Natural killer cell treated with Interleukin-12 subunit alpha and Interleukin-12 subunit beta and Interleukin-15 and Interleukin-18, amount 100 ng/mL, for 72 hours (primary cell): ENCODE data around the gene UFD1. TPM values are rescaled to one million over a fixed set of nuclear protein-coding genes. Genes with fewer than 3 reads are reported as not detected.

Source experiments
- ATAC-seq, 2 donors: fragments of 150-1000 bp; cut with Tn5 transposase in 1 of 2; sonication (Bioruptor Pico), chemical (Tn5 transposase) in 1 of 2; 2 replicates each; pipeline ENCODE4 v1.10.0; 2021
- DNase-seq: peaks from one replicate; pipeline ENCODE4 v3.0.0; 2022; ENCODE audit warnings: low spot score
- H3K27ac Mint-ChIP-seq, 2 donors: 1 replicate in 1 of 2; 2 replicates in 1 of 2; pipeline ENCODE4 v1.8.0; 2022; ENCODE audit warnings: mixed read lengths in 2 of 2, mild to moderate bottlenecking in 1 of 2, moderate library complexity in 1 of 2
- H3K27me3 Mint-ChIP-seq, 2 donors: 1 replicate in 1 of 2; 2 replicates in 1 of 2; pipeline ENCODE4 v1.8.0; 2022; ENCODE audit warnings: mixed read lengths in 2 of 2
- H3K36me3 Mint-ChIP-seq: one replicate; pipeline ENCODE4 v1.8.0; 2022; ENCODE audit warnings: mixed read lengths
- H3K4me1 Mint-ChIP-seq, 2 donors: 1 replicate in 1 of 2; 2 replicates in 1 of 2; pipeline ENCODE4 v1.8.0; 2022; ENCODE audit warnings: low read depth in 2 of 2, mixed read lengths in 2 of 2, mild to moderate bottlenecking in 1 of 2
- H3K4me3 Mint-ChIP-seq: one replicate; pipeline ENCODE4 v1.8.0; 2022; ENCODE audit warnings: mixed read lengths
- H3K9me3 Mint-ChIP-seq: 2 replicates; pipeline ENCODE4 v1.8.0; 2022; ENCODE audit warnings: mixed read lengths
- total RNA-seq, 2 donors: library from RNA; stranded (reverse); gene quantifications; one replicate each; pipeline ENCODE4 v1.2.3, GENCODE V29; 2022

The UFD1 gene
- total RNA-seq, 2 donors from 2014 or later, result 104 to 109 TPM

DNA sequence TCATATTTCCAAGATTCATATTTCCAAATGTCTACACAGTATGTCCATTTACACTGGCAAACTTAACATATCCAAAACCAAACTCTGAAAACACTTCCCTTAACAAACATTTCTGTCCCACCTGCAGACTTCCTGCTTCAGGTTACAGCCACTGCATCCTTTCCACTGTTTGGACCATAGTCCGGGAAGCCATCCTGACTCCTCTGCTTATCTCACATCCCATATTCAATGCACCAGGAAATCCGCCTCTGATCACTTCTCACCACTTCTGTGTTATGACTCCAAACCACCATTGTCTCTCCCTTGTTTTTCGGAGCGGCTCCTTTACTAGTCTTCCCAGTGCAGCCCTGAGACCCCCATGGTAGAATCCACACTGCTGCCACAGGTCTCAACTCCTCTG lies 77.5 kb downstream of the UFD1 start:
- H3K27me3 Mint-ChIP-seq, result no peaks in the 10 kb centered on the region
- H3K4me1 Mint-ChIP-seq, result peaks cover 11 to 22% of the 10 kb centered on the region in 2 donors
- peaks cover 24% of the 10 kb centered on the region for H3K36me3 Mint-ChIP-seq
- ATAC-seq (no peak), DNase-seq (no peak)
- peak overlapping the region in 1 of 2 donors; percentile 61 for H3K27ac Mint-ChIP-seq
- no peak overlapping the region for H3K4me3 Mint-ChIP-seq
- H3K9me3 Mint-ChIP-seq, result no peaks in the 10 kb centered on the region

DNA sequence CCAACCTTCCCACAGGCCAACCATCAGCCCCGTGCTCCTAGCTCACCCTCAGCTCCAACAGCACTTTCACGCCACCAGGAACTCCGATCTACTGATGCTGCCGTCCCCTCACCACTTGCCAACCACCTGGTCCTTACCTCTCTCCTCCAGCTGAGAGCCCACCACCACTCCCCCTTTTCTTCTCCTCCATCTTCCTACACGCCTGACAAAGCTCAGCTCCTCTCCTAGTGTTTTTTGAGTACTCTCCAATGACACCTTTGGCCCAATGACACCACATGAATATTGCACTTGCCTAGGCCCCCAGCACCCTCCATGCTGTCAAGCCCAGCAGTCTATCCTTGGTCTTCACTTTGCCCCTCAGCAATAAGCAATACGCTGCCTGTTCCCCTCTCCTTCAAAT lies 78.1 kb downstream of the UFD1 start:
- peaks cover 11 to 21% of the 10 kb centered on the region in 2 donors for H3K4me1 Mint-ChIP-seq
- H3K27ac Mint-ChIP-seq, result peak overlapping the region in 1 of 2 donors; percentile 61
- peaks cover 24% of the 10 kb centered on the region for H3K36me3 Mint-ChIP-seq
- DNase-seq, result no peak
- no peak overlapping the region for H3K4me3 Mint-ChIP-seq
- no peaks in the 10 kb centered on the region for H3K27me3 Mint-ChIP-seq
- H3K9me3 Mint-ChIP-seq, result no peaks in the 10 kb centered on the region
- ATAC-seq, result no peak

Other genes starting within 250 kb of the UFD1 start
- 1 to 10 TPM in 1 of 2 donors, under 1 TPM in 1; 0.50 to 1.5 TPM for gene CLTCL1, start 187.5 kb downstream of the UFD1 start, total RNA-seq
- 10 to 100 TPM; 40.5 to 62.7 TPM for gene HIRA, start 47.5 kb downstream of the UFD1 start, total RNA-seq
- 10 to 100 TPM; 14.3 to 21.3 TPM for gene MRPL40, start 46.6 kb downstream of the UFD1 start, total RNA-seq
- 10 to 100 TPM; 27.6 to 36.8 TPM for gene C22orf39, start 31.5 kb downstream of the UFD1 start, total RNA-seq
- gene CDC45, start 727 bp upstream of the UFD1 start, total RNA-seq, result 100 to 1,000 TPM in 1 of 2 donors, 10 to 100 TPM in 1; 57.8 to 137 TPM
- not detected for gene CLDN5, start 45.2 kb upstream of the UFD1 start, total RNA-seq
- gene SEPTIN5, start 235.3 kb upstream of the UFD1 start, total RNA-seq, result not detected
- gene GP1BB, start 244.3 kb upstream of the UFD1 start, total RNA-seq, result not detected